Testis (tissue), 2 donors: ENCODE data around the gene NOX4.

Experiments used
- CTCF ChIP-seq, 3 experiments: fragments of 450-650 bp in 2 of 3; fragments of 200-600 bp in 1 of 3; sonication (generic) in 1 of 3; IDR thresholded peaks; one replicate each; pipeline ENCODE4 v1.5.1; 2016 to 2019; ENCODE audit warnings: antibody characterized with exemption in 3 of 3, mild to moderate bottlenecking in 2 of 3, moderate library complexity in 1 of 3
- POLR2A ChIP-seq: fragments of 450-650 bp; IDR thresholded peaks from one replicate; pipeline ENCODE4 v1.6.1; 2017; ENCODE audit warnings: antibody characterized with exemption, mild to moderate bottlenecking, moderate library complexity

- TF ChIP-seq CTCF (IDR thresholded peaks at IDR 0.05): no peak
- no peak for TF ChIP-seq POLR2A
Observed at GRCh38 chr11:89521294-89521693, 30.1 kb upstream of the NOX4 start.
